GM12878 (cell line): Measurements from ENCODE around the gene PRTN3. TPM values are rescaled to one million over a fixed set of nuclear protein-coding genes. Genes with fewer than 3 reads are reported as not detected.
A peak's percentile ranks its signal among the peaks of the same experiment; 100 is the strongest.

ENCODE experiments used
- ATAC-seq: fragments of 200-7000 bp; cut with Tn5 transposase; 3 replicates; pipeline ENCODE4 v1.9.1; 2020; ENCODE audit warnings: mild to moderate bottlenecking, moderate library complexity
- BruUV-seq: library from RNA; stranded (reverse); fragments of 400-500 nt; replicated peaks from 2 replicates; lab custom pipeline; 2021; lab: Mats Ljungman, UMichigan
- CTCF ChIA-PET: fragments of 300-600 bp; sonication (Branson Sonifier 250); formaldehyde crosslinking; extraction: SDS; loops from one replicate; lab custom pipeline; 2021; ENCODE audit warnings: inconsistent platforms; lab: Yijun Ruan, JAX
- POLR2A ChIA-PET: fragments of 350-600 bp; formaldehyde crosslinking; extraction: SDS; loops from one replicate; lab custom pipeline; 2021; ENCODE audit warnings: inconsistent platforms; lab: Charles Lee
- RAD21 ChIA-PET: fragments of 300-600 bp; sonication (Branson Sonifier 250); formaldehyde crosslinking; loops from one replicate; lab custom pipeline; 2023; ENCODE audit warnings: antibody characterized with exemption; ENCODE audit not compliant: unreplicated experiment; lab: Charles Lee
- SMC1A ChIA-PET: fragments of 300-600 bp; sonication (Branson Sonifier 250); formaldehyde crosslinking; loops from one replicate; lab custom pipeline; 2023; ENCODE audit not compliant: unreplicated experiment, uncharacterized antibody; lab: Charles Lee
- DNase-seq: peaks from one replicate; pipeline ENCODE4 v3.0.0-alpha.2; 2011; ENCODE audit warnings: low read depth, low spot score
- FAIRE-seq: peaks from 3 replicates; lab custom pipeline; 2011; peaks lifted over from hg19 to GRCh38; lab: Jason Lieb, UNC
- H2AFZ ChIP-seq: 2 replicates; pipeline ENCODE4 v1.6.0; 2011; ENCODE audit warnings: low read depth, low read length, control low read depth; ENCODE audit not compliant: control insufficient read depth
- H3K27ac ChIP-seq: 2 replicates; pipeline ENCODE4 v1.5.1; 2011; ENCODE audit warnings: control low read depth; ENCODE audit not compliant: control insufficient read depth, insufficient read depth
- H3K27me3 ChIP-seq, 2 experiments: replicated peaks in 1 of 2; 2 replicates each; pipeline versions ENCODE4 v1.6.0 to v1.6.1; 2011; ENCODE audit warnings: low read length in 1 of 2; ENCODE audit not compliant: control insufficient read depth in 2 of 2, insufficient read depth in 2 of 2
- H3K36me3 ChIP-seq, 2 experiments: 2 replicates each; pipeline ENCODE4 v1.5.1; 2011; ENCODE audit warnings: low read length in 1 of 2; ENCODE audit not compliant: control insufficient read depth in 2 of 2, insufficient read depth in 2 of 2
- H3K4me1 ChIP-seq: 2 replicates; pipeline ENCODE4 v1.6.1; 2011; ENCODE audit warnings: mild to moderate bottlenecking, low read length, moderate library complexity, mixed read lengths; ENCODE audit not compliant: control insufficient read depth, insufficient read depth
- H3K4me2 ChIP-seq: 2 replicates; pipeline ENCODE4 v1.6.0; 2011; ENCODE audit warnings: control low read depth; ENCODE audit not compliant: control insufficient read depth, insufficient read depth
- H3K4me3 ChIP-seq: fragments of 200-600 bp; sonication (generic); 2 replicates; pipeline ENCODE4 v1.5.1; 2016
- H3K79me2 ChIP-seq: 2 replicates; pipeline ENCODE4 v1.6.0; 2011; ENCODE audit warnings: low read length; ENCODE audit not compliant: control insufficient read depth, insufficient read depth
- H3K9ac ChIP-seq: 2 replicates; pipeline ENCODE4 v1.8.0; 2011; ENCODE audit warnings: low read length, control low read depth, mixed read lengths; ENCODE audit not compliant: control insufficient read depth, insufficient read depth
- H3K9me3 ChIP-seq: replicated peaks from 3 replicates; pipeline ENCODE4 v1.5.1; 2011; ENCODE audit warnings: mild to moderate bottlenecking, low read length; ENCODE audit not compliant: control insufficient read depth, insufficient read depth
- H4K20me1 ChIP-seq: 2 replicates; pipeline ENCODE4 v1.6.0; 2011; ENCODE audit not compliant: control insufficient read depth, insufficient read depth
- DPF2 ChIP-seq: fragments of 450-650 bp; IDR thresholded peaks from 2 replicates; pipeline ENCODE4 v1.6.1; 2017; ENCODE audit warnings: mild to moderate bottlenecking
- ETV6 ChIP-seq, 2 experiments: fragments of 450-650 bp in 1 of 2; IDR thresholded peaks in 1 of 2; conservative IDR thresholded peaks in 1 of 2; 2 replicates each; pipeline ENCODE4 v1.6.1; 2014; ENCODE audit warnings: antibody characterized with exemption in 1 of 2, borderline replicate concordance in 1 of 2, low read depth in 1 of 2, mild to moderate bottlenecking in 1 of 2, moderate library complexity in 1 of 2
- LARP7 ChIP-seq: fragments of 450-650 bp; IDR thresholded peaks from 2 replicates; pipeline ENCODE4 v1.6.1; 2017; ENCODE audit warnings: mild to moderate bottlenecking
- NFYA ChIP-seq: IDR thresholded peaks from 2 replicates; pipeline ENCODE4 v1.6.1; 2011; ENCODE audit warnings: low read depth, mild to moderate bottlenecking, low read length, improper control_type of control experiment, borderline replicate concordance
- PAX5 ChIP-seq: IDR thresholded peaks from 2 replicates; pipeline ENCODE4 v1.6.1; 2011; ENCODE audit warnings: low read depth, low read length, borderline replicate concordance
- SIX5 ChIP-seq: IDR thresholded peaks from 2 replicates; pipeline ENCODE4 v1.6.1; 2011; ENCODE audit warnings: mild to moderate bottlenecking, low read depth, low read length, moderate library complexity; ENCODE audit not compliant: severe bottlenecking
- SKIL ChIP-seq: fragments of 450-650 bp; IDR thresholded peaks from 2 replicates; pipeline ENCODE4 v1.6.1; 2017; ENCODE audit warnings: mild to moderate bottlenecking, low read depth, inconsistent platforms; ENCODE audit not compliant: poor library complexity, severe bottlenecking
- SMC3 ChIP-seq: IDR thresholded peaks from 2 replicates; pipeline ENCODE4 v1.6.1; 2011; ENCODE audit warnings: low read length, improper control_type of control experiment, borderline replicate concordance
- TBL1XR1 ChIP-seq: IDR thresholded peaks from 2 replicates; pipeline ENCODE4 v1.6.1; 2012; ENCODE audit warnings: low read depth, low read length, improper control_type of control experiment
- WGBS: methylation state at CpG from one replicate; pipeline ENCODE4 v1.1.6; 2016; ENCODE audit warnings: low lambda C conversion rate; ENCODE audit not compliant: insufficient replicate concordance, insufficient coverage; ENCODE audit errors: missing lambda C conversion rate; 5-methylcytosine and 5-hydroxymethylcytosine counted together
- in situ Hi-C: fragments of 300-500 bp; cut with MboI; formaldehyde crosslinking; loops from 9 replicates; pipeline ENCODE4 v1.14.3; 2018; ENCODE audit warnings: mixed read lengths
- intact Hi-C: fragments of 100-400 bp; cut with micrococcal nuclease; formaldehyde crosslinking; loops from one replicate; pipeline ENCODE4 v1.14.2; 2022; ENCODE audit not compliant: unreplicated experiment
- polyA plus RNA-seq, 11 experiments: library from polyadenylated mRNA; depleted of rRNA in 4 of 11; unstranded in 6 of 11; stranded (reverse) in 5 of 11; fragments of >200 nt; fragmentation: Nextera tagmentation in 4 of 11; fragmentation: Illumina TruSeq in 1 of 11; extraction: Ambion mirVana in 4 of 11; extraction: Trizol in 1 of 11; gene quantifications; 1 replicate in 1 of 11; 2 replicates in 10 of 11; pipeline versions ENCODE4 v1.2.1 to v1.2.3, GENCODE V29; 2011 to 2016; ENCODE audit warnings: inconsistent platforms in 2 of 11, missing spikeins in 2 of 11, low read depth in 1 of 11
- total RNA-seq, 4 experiments: library from RNA; depleted of rRNA in 3 of 4; stranded (reverse); fragments of >200 nt in 3 of 4; fragmentation: Illumina TruSeq in 1 of 4; extraction: Trizol in 1 of 4; gene quantifications; 2 replicates each; pipeline versions ENCODE4 v1.2.1 to v1.2.3, GENCODE V29; 2013 to 2021

The PRTN3 gene
- total and polyA plus RNA-seq, 10 of the 15 experiments (the other 5 are each of a cell fraction or from before 2014, with no cell fraction given): 0.08 TPM; not detected in 9

DNA sequence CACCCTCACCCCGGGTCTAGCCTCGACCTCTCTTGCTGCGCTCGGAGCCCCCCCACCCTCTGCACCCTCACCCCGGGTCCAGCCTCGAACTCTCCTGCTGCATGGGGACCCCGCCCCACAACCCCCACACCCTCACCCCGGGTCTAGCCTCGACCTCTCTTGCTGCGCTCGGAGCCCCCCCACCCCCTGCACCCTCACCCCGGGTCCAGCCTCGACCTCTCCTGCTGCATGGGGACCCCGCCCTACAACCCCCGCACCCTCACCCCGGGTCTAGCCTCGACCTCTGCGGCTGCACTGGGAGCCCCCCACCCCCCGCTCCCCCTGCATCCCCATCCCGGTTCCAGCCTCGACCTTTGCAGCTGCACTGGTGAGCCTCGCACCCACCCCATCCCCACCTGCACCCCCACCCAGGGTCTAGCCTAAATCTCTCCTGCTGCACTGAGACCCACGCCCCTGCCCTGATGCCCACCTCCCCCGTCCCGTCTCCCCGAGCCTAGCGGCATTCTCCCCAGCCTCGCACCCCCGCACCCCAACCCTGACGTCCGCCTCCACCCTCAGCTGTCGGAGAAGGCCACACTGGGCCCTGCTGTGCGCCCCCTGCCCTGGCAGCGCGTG lies 20.4 kb downstream of the PRTN3 start:
- Histone ChIP-seq H3K27ac (no peak overlapping the region), H3K9me3 (no peaks in the 10 kb centered on the region), H3K4me2 (no peak overlapping the region), H4K20me1 (no peaks in the 10 kb centered on the region), H3K36me3 (no peaks in the 10 kb centered on the region), H3K27me3 (no peaks in the 10 kb centered on the region; a peak in 1 of 4 replicates), H3K4me1 (peaks cover 10% of the 10 kb centered on the region), H3K9ac (no peak overlapping the region), H3K79me2 (no peaks in the 10 kb centered on the region), H3K4me3 (no peak overlapping the region), H2AFZ (no peak overlapping the region)
- ChIA-PET POLR2A (no interaction called here), RAD21 (interaction anchor here (4.5 kb wide), 1 partner anchor 58 kb away, joined by 46 read pairs; no protein-coding TSS in a partner anchor), SMC1A (no interaction called here), CTCF (no interaction called here)
- WGBS: no CpG with 5 or more reads among the region's 35 CpGs
- no TSS peak for BruUV-seq
- in situ Hi-C loops (no loop called here), intact Hi-C loops (loop anchor here (5.0 kb wide), 1 partner anchor 136 kb away; no protein-coding TSS in a partner anchor)
- FAIRE-seq: no peak
- DNase-seq: no peak
- TF ChIP-seq DPF2: 0 out of 2 replicates have a peak, but pooled peaks have one; percentile 28
- no peak for TF ChIP-seq LARP7
- TF ChIP-seq TBL1XR1: no peak
- no peak for TF ChIP-seq PAX5
- TF ChIP-seq ETV6 (conservative IDR thresholded peaks at IDR 0.05 in 1 of 2, IDR thresholded peaks at IDR 0.05 in 1 of 2; ENCODE audit: borderline replicate concordance in 1 of 2, low read depth in 1 of 2): no peak
- no peak for TF ChIP-seq SMC3
- TF ChIP-seq NFYA: no peak
- no peak for TF ChIP-seq SKIL
- TF ChIP-seq SIX5: no peak
- ATAC-seq: no peak
